HG02981 (cell line): ENCODE data around the gene PHC3.
"Not testable (repeated sequence)": the region's sequence is repeated elsewhere in the genome, so short reads cannot be mapped to it uniquely, and the experiment has no call there.

ENCODE experiments used
- ATAC-seq: cut with Tn5 transposase; IDR thresholded peaks from one replicate; pipeline ENCODE4 v1.9.1; 2021; ENCODE audit warnings: mild to moderate bottlenecking, moderate library complexity; ENCODE audit not compliant: unreplicated experiment

PHC3 gene

GRCh38 chr3:170195759-170196158, 14.2 kb upstream of the PHC3 start:
- not testable (repeated sequence) for ATAC-seq

GRCh38 chr3:170189398-170190256, 8.1 kb upstream of the PHC3 start:
- peak; percentile 20 for ATAC-seq

- peak; percentile 21 for ATAC-seq
Measured at GRCh38 chr3:170180079-170180907, 1.2 kb downstream of the PHC3 start.

GRCh38 chr3:170179432-170179831, 2.1 kb downstream of the PHC3 start:
- no peak for ATAC-seq

- ATAC-seq, result peak; percentile 30
Measured at GRCh38 chr3:170178651-170179050, 2.9 kb downstream of the PHC3 start.

- ATAC-seq, result peak; percentile 76
Measured at GRCh38 chr3:170171563-170171962, 10.0 kb downstream of the PHC3 start.

- ATAC-seq, result no peak
Measured at GRCh38 chr3:170164717-170165116, 16.8 kb downstream of the PHC3 start.

- no peak for ATAC-seq
Measured at GRCh38 chr3:170163956-170164645, 17.4 kb downstream of the PHC3 start.

- no peak for ATAC-seq
Measured at GRCh38 chr3:170162630-170163029, 18.9 kb downstream of the PHC3 start.

- no peak for ATAC-seq
Measured at GRCh38 chr3:170162052-170162451, 19.5 kb downstream of the PHC3 start.

- ATAC-seq, result no peak
Measured at GRCh38 chr3:170159933-170160332, 21.6 kb downstream of the PHC3 start.

- ATAC-seq, result peak; percentile 44
Measured at GRCh38 chr3:170159459-170159858, 22.1 kb downstream of the PHC3 start.

GRCh38 chr3:170155604-170156003, 25.9 kb downstream of the PHC3 start:
- ATAC-seq, result no peak

GRCh38 chr3:170154569-170155143, 26.9 kb downstream of the PHC3 start:
- ATAC-seq, result peak; percentile 90

- no peak for ATAC-seq
Measured at GRCh38 chr3:170154084-170154483, 27.4 kb downstream of the PHC3 start.

GRCh38 chr3:170151536-170151935, 30.0 kb downstream of the PHC3 start:
- no peak for ATAC-seq

GRCh38 chr3:170149016-170149415, 32.5 kb downstream of the PHC3 start:
- no peak for ATAC-seq

GRCh38 chr3:170145278-170145677, 36.3 kb downstream of the PHC3 start:
- no peak for ATAC-seq

- peak; percentile 97 for ATAC-seq
Measured at GRCh38 chr3:170144437-170144843, 37.1 kb downstream of the PHC3 start.

GRCh38 chr3:170142373-170142772, 39.2 kb downstream of the PHC3 start:
- ATAC-seq, result no peak

- no peak for ATAC-seq
Measured at GRCh38 chr3:170137986-170138385, 43.5 kb downstream of the PHC3 start.
